Stimulated activated CD4-positive, alpha-beta T cell treated with anti-CD3 and anti-CD28 coated beads, Interleukin-1b, Interleukin-23, amount 100 ng/mL, for 48 hours (primary cell): ENCODE measurements around the gene TRIM67.
A peak's percentile ranks its signal among the peaks of the same experiment; 100 is the strongest.

Source experiments
- DNase-seq: peaks from one replicate; pipeline ENCODE4 v3.0.0-alpha.2; 2020

TRIM67 gene

DNA sequence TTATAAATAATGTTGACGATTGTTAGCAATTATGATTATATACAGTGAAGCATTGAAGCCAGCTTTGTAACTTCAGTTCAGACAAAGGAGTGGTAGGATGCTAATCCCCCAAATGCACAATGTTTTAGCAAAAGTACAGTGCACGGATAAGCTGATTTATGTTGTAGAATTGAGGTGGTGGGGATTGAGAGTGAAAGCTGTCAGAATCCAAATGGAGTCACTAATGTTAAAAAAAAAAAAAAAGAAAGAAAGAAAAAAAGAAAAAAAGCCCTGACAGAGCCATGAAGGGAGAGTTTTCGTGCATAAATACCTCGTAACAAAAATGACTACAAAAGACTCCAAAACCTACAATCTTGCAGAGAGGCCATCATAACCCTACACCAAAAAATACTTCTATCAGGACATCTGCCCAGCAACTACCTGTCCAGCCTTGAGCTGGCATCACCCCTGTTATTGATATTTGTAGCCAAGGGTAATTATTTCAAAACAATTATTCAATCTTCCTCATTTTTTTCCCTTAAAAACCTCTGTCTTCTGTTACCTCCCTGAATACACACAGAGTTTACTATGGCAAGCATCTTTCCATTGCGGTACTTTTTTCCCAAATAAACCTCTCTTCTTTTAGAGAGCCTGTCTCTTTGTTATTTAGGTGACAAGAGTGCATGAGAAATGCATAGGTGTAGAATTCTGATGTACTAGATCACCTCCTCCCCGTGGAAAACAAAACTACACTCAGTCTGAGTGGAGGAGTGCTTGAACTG lies 2.5 kb upstream of the TRIM67 start:
- no peak for DNase-seq

- DNase-seq = no peak
Observed at GRCh38 chr1:231159963-231160761, 1.7 kb upstream of the TRIM67 start.

DNA sequence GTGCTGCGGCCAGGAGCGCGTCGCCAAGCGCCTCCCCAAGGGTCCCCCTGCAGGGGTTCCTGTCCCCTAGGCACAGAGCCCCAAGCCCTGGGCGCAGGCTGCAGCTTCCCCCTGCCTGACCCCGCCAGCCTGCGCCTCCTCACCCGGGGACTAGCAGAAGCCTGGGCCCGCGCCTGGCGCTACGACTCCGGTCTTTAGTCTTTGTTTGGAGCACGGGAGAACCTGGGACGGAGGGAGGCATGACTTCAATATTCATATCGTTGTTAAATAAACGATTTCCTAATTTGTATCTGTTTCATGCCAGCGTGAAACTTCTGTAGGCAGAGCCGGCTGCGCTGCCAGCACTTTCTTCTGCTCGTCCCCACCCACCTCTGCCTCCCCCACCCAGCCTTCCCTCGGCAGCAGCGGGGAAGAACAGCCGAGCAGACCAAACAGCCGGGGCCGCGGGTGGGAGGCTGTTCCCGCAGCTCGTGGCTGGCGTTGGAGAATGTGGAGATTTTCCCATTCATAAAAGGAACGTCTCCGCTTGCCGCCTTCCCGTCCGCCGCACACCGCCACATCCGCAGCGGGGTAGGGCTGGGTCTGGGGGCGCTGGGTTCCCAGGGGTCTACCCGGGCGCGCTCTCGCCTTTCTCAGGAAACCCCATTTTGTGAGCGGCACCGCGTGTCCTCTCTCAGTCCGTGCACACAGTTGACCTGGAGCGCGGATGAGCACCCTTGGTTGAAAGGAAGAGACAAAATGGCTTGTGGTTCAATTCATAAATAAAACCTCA lies 777 bp upstream of the TRIM67 start:
- no peak for DNase-seq

- DNase-seq = peak; percentile 15
Observed at GRCh38 chr1:231162297-231162969, 575 bp downstream of the TRIM67 start.

GRCh38 chr1:231162970-231163829 lies 1.3 kb downstream of the TRIM67 start:
- DNase-seq = no peak

DNA sequence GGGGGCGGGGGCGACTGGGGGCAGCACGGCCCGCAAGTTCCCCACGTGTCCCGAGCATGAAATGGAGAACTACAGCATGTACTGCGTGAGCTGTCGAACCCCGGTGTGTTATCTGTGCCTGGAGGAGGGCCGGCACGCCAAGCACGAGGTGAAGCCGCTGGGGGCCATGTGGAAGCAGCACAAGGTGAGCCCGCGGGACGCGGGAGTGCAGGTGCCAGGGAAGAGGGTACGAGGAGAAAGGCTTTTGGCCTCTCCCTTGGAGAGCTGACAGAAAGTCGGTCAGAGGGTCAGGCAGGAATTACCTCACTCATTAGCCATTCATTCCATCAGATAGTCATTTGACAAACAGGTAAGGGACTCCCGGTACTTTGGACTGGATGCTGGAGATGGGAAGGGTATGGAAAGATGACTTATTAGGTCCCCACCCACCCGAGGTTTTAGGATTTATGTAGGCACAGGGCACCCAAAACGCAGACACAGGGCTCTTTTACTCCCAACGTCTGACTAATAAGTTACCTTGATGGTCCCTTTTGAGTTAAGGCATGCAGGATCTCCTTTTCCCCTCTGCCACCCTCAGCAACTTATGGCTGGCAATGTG lies 2.1 kb downstream of the TRIM67 start:
- DNase-seq = no peak

GRCh38 chr1:231165371-231165770 lies 3.5 kb downstream of the TRIM67 start:
- no peak for DNase-seq

DNA sequence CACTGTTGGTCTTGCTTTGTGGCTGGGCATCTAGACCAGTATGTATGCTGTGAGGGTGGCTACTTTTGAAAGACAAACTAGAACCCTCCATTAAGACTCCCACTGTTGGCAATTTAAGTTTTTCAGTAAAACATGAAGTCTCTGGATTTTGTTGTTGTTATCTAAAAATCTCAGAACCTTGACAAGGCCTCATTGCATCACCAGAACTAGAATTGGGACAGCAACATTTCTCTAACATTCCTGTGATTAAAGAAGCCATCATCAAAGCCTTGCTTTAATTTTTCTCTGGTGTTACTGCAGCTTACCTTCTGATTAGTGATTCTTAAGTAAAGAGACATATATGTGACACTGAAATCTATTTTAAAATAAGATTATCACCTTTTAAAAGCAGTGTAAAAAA lies 4.5 kb downstream of the TRIM67 start:
- no peak for DNase-seq

DNA sequence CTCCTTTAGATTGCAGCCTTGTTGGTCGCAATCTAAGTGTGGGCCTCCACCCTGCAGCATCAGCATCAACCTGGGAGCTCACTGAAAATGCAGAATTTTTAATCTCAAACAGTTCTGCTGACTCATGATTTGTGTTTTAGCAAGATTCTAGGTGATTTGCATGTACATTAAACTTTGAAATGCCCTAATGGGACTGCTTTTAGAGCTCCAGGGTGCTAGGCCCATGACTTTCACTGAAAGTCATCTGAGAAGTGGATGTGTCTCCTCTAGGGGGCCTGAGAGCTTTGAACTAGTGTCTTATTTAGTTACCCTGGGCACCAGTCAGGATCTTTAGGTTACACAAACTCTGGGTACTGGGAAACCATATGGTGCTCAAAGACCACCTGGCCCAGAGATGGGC lies 9.0 kb downstream of the TRIM67 start:
- no peak for DNase-seq

DNA sequence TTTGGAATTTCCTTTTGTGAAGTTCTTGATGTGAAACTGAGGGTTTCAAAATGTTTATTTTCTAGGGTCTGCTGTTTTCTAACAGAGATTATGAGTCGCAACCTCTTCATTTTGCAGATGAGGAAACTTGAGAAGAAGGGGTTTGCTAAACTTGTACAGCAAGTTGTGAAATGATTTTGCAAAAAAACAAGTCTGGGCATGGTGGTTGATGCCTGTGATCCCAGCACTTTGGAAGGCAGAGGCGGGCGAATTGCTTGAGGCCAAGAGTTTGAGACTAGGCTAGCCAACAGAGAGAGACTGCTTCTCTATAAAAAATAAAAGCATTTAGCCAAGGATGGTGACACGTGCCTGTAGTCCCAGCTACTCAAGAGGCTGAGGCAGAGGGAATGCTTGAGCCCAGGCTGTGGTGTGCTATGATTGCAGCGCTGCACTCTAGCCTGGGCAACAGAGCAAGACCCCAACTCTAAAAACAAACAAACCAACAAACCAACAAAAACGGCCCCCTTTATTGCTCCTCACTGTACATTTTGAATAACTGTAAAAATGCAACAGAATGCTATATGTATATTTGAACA lies 9.9 kb downstream of the TRIM67 start:
- no peak for DNase-seq

DNA sequence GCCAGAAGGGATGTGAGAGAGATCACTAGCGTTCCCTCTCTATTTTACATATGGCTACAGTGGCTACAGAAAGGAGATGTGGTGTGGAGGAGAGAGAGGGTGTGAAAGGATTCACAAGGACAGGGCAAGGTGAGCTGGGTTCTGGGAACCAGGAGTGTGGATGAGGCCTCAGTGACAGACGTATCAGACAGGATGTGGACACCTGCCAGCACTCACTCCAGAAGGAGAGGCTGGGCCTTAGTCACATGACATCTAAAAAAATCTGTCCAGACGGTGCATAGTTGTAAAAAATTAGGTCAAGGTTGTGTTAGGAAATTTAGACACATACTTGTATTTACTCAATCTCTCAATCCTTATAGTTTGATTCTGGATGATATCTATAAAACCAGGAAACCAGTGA lies 10.6 kb downstream of the TRIM67 start:
- DNase-seq = no peak

GRCh38 chr1:231176421-231176820 lies 14.6 kb downstream of the TRIM67 start:
- DNase-seq = no peak

GRCh38 chr1:231177226-231177625 lies 15.4 kb downstream of the TRIM67 start:
- no peak for DNase-seq

DNA sequence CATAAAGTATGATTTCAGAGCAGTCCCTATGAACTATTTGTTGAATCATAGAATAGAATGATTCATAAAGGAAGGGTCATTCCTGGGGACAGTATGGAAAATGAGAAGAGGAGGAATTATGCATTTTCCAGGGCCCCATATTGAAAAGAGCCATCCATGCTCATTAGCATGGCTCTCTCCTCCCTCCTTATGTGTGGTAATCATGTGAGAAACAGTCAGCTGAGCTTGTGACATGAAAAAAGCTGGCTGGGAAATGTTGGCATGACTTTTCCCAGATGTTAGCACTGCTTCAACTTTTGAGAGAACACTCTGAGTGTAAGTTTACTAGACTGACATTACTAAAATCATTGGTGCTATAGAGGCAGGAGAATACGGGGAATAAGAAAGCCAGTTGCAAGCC lies 16.1 kb downstream of the TRIM67 start:
- no peak for DNase-seq

DNA sequence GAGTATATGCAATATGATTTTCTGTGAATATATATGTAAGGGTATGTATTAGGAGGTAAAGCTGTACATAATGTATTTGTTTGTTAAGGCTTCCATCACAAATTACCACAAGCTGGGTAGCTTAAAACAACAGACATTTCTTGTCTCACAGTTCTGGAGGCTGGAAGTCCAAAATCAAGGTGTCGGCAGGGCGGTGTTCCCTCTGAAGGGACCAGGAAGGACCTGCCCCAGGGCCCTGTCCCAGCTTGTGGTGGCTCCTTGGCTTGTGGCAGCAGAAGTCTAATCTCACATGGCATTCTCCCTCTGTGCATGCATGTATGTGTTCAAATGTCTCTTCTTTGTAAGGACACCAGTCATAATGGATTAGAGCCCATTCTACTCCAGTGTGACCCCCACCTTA lies 17.1 kb downstream of the TRIM67 start:
- DNase-seq = no peak

DNA sequence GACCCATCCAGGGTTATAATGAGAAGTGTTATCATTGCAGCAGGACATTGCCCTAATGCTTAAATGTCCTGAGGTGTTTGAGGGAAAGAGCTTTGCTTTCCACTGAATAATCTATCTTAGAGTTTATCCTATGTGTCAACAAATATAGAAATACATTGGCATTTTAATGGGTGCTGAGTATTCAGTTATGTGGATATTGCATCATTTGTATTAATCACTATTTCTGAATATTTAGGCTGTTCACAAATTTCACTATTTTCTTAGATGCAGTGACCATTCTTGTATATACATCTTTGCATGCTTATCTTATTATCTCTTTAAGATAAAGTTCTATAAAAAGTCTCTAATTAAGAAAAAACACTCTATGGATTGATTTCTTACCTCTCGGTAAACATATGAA lies 18.2 kb downstream of the TRIM67 start:
- DNase-seq = no peak

DNA sequence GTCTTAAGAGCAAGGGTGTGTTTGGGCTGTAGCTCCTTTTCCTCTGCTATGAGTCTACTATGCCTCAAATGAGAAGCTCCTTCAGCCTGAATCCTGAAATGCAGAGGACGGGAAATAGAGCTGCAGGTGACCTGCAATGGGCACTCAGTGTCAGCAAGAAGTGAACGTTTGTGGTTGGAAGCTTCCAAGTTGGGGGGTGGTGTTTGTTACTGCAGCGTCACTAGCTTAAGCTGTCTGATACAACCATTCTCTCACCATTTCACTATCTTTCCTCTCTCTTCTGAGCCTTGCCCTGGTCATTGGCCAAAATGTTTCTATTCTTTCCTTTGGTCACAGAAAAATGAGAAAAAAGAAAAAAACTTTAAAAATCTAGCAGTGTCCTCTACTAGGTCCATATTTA lies 19.4 kb downstream of the TRIM67 start:
- no peak for DNase-seq

DNA sequence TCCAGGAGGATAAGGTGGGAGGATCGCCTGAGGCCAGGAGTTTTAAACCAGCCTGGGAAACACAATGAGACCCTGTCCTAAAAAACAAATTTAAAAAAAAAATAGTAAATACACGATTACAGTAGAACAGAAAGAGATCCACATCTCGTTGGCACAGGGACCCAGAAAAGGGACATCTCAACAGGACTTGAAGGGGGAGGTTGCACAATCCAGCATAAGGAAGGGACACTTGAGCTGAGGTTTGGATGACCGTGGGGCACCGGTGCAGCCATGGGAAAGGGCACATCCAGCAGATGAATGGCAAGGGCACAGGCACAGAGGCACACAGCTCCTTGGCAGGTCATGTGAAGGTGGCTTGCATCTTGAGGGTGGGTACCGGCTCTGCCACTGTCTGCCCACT lies 20.5 kb downstream of the TRIM67 start:
- DNase-seq = no peak

GRCh38 chr1:231183639-231184590 lies 22.1 kb downstream of the TRIM67 start:
- no peak for DNase-seq

GRCh38 chr1:231184891-231185290 lies 23.0 kb downstream of the TRIM67 start:
- no peak for DNase-seq
